Hematopoietic multipotent progenitor cell (in vitro differentiated cells): ENCODE results near the gene IPO11. TPM values are rescaled to one million over a fixed set of nuclear protein-coding genes. Genes with fewer than 3 reads are reported as not detected.

Experiments used
- DNase-seq, 3 donors: peaks; one replicate each; pipeline ENCODE4 v3.0.0-alpha.2; 2011 to 2015; ENCODE audit warnings: low read depth in 2 of 3, low spot score in 2 of 3
- total RNA-seq: library from RNA; depleted of rRNA; stranded (reverse); fragments of >200 nt; gene quantifications from one replicate; pipeline ENCODE4 v1.2.3, GENCODE V29; 2012

The IPO11 gene
- total RNA-seq, 1 donor, result 27.5 TPM

DNA sequence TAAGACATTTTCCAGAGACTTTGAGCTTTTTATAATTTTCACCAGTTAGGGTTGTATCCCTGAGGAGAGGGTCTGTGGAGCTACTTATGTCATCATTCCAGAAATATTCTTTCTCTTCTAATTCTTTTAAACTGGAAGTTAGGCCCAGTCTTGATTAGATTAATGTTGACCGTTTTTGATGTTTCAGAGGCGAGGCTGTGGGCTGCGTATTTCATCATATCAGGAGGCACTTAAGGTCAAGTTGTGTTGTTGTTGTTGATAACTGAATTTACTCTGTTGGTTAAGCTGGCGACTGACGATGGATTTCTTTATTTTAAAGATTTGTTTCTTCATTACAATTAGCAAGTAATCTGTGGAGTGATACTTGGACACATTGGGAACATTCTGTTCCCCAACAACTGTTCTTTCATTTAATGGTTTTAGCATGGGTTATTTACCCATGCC, 20.1 kb downstream of the IPO11 start:
- DNase-seq, result no peak

DNA sequence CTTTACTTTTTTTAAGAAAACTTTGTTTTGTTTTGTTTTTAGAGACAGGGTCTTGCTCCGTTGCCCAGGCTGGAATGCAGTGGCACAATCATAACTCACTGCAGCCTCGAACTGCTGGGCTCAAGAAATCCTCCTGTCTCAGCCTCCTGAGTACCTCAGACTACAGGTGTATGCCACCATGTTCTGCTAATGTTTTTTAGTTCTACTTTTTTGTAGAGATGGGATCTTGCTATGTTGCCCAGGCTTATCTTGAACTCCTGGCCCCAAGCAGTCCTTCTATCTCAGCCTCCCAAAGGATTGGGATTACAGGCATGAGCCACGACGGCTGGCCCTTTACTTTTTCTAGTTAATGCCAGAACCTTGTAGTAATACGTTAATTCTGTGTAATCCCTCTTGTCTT, 36.0 kb downstream of the IPO11 start:
- DNase-seq, result no peak

DNA sequence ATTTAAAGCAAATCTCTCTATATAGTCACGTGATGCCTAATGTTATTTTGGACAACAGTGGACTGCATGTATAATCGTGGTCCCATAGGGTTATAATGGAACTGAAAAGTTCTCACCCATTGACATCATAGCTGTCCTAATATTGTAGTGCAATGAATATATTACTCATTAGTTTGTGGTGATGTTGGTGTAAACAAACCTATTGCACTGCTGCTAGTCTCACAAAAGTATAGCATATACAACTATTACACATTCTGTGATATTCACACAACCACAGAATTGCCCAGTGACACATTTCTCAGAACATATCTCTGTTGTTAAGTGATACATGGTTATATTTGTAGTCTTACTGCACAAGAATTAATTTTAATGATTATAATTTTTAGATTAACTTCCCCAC, 37.7 kb downstream of the IPO11 start:
- no peak for DNase-seq

DNA sequence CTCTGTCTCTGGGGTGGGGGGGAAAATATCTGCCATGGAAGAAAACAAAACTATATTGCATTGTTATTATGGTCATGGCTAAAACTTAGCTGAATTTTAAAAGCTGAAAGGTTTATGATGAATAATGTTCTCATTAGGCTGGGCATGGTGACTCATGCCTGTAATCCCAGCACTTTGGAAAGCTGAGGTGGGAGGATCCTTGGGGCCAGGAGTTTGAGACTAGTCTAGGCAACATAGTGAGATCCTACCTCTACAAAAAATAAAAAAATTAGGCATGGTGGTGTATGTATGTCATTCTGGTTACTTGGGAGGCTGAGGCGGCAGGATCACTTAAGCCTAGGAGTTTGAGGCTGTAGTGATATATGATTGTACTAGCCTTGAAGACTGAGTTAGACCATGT, 44.5 kb downstream of the IPO11 start:
- DNase-seq, result no peak

DNA sequence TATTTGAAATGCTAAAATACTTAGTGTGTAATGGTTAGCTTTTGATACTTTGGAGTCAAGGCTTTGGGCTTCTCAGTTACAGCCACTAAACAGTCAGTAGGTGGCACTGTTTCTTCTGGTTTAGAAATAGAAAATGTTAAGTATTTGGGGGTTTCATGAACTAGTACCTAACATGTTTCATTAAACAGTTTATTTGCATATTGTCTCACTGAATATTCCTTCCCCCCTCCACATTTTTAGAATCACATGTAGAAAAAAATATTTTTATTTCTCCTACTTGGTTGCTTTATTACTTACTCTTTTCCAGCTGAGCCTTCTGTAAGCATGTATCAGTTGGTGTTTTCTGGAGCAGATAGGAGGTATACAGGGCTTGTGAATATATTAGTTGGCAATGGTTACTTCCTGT, 48.0 kb downstream of the IPO11 start:
- peak in 2 of 3 donors; percentile 49 to 73 for DNase-seq

DNA sequence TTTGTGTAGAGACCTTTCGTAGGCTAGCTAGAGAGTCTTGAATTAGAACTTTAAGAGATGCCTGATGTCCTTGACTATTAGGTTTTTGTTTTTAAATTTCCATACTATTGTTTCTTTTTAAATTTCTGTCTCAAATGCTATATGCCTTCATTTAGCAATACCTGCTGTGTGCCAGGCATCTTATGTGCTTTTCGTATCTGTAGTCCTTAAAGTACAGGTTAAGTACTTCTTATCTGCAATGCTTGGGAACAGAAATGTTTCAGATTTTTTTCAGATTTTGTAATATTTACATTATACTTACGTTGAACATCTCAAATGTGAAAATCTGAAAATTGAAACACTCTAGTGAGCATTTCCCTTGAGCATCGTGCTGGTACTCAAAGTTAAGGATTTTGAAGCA, 49.0 kb downstream of the IPO11 start:
- DNase-seq, result no peak

DNA sequence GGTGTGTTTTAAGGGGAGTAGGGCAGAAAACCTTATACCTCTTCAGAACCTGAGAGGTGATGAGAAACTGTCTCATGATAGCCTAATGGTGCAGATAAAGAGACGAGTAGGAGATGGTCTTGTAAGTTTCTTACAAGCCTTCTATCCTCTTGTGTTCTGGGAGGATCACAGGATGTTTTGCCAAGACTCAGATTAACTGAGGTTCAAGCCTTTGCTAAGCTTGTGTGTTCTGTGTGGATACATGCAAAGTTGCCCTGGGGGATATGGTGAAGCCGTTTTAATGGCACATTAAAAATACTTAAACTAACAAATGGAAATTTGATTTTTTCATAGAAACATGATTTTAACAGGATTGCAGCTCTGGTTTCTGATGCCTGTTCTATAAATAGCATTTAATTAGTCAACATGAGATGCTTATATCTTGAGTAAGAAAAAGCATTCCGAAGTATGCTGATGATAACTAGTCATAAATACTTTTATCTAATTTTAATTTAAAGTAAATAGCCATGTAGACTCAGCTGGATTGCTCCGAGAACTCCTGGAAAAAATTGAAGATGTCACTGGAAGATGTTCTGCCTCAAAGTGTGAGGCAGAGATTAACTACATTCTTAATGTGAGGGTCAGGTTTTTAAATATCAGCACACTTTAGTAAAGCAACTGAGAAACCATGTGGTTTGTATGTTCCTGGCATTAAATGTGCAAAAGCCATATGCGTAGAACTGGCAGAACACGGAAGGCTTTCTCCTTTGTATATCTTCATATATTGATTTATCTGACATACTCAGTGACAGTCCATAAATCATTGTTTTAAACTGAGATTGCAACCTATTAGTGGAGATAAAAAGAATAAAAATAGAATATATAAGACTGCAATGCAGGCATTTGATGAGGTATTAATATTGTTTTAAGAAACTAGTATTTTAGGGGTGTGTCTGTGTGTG, 53.7 kb downstream of the IPO11 start:
- DNase-seq, result no peak

DNA sequence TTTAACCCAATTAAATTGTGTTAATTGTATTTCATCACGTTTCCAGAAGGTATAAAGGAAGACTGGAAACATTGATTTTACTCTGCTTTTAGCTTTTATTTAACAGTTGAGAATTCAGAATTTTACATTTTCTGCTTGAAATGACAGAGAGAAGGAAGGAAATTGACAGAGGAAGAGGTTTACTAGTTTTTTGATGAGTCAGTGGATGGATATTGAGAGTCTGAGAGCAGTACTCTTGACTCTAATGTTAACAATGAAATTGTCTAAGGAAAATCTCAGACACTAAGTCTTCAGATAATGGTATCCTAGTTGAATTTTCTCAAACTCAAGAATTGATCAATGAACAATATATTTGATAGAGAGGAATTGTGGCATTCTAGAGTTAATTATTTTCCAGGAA, 60.6 kb downstream of the IPO11 start:
- DNase-seq, result no peak

DNA sequence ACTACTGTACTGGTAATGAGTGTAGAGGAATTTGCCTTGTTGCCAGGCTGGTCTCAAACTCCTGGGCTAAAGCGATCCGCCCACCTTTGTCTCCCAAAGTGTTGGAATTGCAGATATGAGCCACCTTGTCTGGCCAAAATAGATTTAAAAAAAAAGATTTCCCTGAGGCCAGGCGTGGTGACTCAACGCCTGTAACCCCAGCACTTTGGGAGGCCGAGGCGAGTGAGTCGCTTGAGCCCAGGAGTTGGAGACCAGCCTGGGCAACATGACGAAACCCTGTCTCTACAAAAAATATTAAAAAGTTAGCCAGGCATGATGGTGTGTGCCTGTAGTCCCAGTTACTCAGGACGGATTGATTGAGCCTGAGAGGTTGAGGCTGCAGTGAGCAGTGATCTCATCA, 62.5 kb downstream of the IPO11 start:
- DNase-seq, result no peak

DNA sequence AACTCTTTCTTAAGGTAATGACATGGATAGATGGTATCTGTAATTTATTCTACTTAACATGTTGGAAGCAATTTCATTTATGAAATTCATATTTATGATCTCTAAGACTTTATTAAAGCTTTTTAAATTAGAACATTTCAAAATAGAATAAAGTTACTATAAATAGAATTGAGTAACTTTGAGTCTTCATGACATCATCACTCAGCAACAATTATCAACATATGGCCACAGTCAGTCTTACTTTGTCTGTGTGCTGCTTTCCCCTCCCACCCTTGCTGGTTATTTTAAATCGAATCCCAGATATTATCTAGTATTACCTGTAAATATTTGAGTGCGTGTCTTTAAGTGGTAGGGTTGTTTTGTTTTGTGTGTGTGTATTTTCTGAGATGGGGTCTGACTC, 65.2 kb downstream of the IPO11 start:
- no peak for DNase-seq

DNA sequence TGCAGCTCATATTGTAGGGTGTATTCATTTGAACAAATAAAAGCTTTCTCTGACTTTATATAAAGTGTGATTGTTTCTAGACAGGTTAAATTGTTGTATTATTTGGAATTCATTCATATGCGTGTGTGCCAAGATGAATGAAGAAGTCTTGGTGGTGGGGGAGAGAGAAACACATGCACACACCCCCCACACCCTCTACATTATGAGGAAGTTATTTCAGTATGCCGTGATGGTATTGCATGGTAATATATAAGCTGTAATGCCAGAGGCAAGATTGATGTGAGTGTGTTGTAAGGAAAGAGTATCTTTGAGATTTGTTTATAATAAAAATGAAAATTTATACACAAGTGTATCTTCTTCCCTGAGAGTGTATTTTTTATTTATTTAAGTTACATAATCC, 71.0 kb downstream of the IPO11 start:
- DNase-seq, result no peak

DNA sequence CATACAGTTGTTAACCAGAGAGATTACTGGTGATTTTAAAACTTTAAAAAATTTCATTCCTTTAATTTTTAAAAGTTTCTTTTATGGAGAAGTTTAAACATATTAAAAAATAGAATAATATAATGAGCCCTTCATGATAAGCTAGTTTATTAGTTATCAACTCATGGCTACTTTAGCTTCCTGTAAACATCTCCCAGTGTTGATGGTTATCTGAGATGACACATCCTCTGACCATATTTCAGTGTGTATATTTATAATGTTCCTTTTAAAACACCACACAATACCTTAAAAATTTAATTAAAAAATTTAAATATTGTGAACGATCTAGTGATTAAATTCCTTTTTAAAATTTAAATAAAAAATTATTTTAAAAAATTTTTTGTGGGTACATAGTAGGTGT, 74.1 kb downstream of the IPO11 start:
- no peak for DNase-seq

DNA sequence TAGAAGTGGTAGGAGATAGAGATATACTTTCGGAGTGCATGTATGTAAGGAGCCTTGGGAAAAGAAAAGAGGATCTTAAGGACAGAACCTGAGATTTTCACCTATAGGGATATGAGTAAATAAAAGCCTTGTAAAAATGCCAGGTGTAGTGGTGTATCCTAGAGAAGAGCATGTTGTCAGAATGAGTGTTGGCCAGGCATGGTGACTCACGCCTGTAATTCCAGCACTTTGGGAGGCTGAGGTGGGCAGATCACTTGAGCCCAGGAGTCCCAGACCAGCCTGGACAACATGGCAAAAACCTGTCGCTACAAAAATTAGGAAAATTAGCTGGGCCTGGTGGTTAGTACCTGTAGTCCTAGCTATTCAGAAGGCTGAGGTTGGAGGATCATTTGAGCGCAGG, 76.0 kb downstream of the IPO11 start:
- no peak for DNase-seq

DNA sequence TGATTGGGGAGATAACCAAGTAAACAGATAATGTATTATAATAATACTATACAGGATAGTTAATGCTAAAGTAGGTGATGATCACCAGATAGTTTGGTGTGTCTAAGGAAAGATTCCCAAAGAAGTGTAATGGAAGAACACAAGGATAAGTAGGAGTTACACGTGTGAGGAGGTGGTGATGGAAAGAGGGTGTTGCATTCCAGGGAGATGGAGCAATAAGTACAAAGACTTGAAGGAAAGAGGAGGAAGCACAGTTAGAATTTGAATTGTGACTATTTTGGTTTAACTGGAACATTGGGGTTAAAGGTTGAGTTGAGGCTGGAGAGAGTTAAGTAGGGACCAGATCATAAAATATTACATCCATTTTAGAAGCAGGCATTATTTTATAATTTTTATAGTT, 76.9 kb downstream of the IPO11 start:
- DNase-seq, result no peak

DNA sequence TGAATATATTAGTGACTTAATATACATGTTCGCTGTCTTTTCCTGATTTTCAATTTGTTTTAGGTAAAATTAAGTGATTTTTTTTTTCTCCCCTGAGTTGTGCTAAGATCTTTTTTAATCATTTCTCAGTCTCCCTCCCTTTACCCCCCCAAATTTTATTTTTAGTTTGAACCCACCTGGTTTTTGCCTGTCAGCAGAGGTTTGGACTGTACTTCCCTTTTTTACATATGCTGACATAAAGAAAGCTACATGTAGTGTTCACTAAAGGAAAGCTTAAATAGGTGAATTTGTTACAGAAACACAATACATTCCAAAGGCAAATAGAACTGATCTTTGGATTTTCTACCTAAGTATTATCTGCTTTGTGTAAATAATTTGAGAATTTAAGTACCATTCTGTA, 82.2 kb downstream of the IPO11 start:
- peak in 1 of 3 donors; percentile 48 for DNase-seq

DNA sequence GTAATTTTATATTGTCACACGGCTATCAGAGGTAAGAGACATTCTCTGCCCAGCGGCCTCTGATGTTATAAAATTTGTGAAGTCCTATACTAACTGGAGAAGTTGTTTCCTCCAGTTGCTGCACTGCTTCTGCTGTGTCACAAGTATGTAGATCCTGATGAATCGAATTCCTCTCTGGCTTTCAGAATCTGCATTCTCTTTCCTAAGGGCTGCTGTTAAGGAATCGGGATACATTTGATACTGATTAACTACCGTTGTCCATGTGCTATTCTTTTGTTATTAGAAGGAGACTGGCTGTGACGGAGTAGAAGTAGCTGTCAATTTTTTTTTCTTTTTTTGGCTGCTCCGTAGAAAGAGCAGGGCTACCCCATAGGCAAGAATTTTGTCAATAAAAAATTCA, 84.3 kb downstream of the IPO11 start:
- no peak for DNase-seq

DNA sequence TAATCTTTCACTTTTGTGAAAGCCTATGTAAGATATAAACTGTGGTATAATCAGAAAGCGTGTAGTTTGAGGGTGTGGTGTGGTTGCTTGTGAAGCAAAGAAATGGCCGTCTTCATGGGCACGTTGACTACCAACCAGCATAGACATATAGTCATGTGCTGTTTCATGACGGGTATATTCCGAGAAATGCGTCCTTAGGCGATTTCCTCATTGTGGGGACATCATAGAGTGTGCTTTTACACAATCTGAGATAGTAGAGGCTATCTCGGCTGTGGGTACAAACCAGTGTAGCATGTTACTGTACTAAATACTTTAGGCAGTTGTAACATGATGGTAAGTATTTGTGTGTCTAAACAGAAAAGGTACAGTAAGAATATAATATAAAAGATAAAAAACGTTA, 86.4 kb downstream of the IPO11 start:
- DNase-seq, result no peak

DNA sequence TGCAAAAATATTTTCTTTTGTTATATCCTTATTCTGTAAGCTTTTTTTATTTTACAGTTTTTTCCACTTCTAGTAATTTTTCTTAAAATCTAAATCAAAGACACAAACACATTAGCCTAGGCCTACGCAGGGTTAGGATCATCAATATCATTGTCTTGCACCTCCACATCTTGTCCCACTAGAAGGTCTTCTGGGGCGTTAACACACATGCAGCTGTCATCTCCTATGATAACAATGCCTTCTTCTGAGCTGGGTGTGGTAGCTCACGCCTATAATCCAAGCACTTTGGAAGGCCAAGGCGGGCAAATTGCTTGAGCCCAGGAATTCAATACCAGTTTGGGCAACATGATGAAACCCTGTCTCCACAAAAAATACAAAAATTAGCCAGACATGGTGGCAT, 87.2 kb downstream of the IPO11 start:
- no peak for DNase-seq

DNA sequence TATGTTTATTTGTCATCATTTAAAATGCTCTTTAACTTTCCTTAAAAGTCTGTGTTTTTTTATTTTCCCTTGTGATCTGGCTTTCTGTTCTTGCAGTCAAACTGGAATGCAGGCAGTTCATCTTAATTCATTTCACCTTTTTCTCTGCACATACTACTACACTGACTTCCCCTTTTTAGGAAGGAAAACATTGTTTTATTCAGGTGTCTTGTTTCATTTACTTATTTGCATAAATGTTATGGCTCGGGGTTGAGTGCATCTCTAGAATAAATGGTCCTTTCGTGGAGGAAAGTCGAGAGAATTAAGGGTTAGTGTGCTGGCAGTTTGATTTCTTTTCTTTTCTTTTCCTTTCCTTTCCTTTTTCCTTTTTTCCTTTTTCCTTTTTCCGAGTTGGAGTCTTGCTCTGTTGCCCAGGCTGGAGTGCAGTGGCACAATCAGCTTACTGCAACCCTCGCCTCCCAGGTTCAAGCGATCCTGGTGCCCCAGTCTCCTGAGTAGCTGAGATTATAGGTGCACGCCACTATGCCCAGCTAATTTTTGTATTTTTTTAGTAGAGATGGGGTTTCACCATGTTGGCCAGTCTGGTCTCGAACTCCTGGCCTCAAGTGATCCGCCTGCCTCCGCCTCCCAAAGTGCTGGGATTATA, 90.0 kb downstream of the IPO11 start:
- DNase-seq, result no peak

DNA sequence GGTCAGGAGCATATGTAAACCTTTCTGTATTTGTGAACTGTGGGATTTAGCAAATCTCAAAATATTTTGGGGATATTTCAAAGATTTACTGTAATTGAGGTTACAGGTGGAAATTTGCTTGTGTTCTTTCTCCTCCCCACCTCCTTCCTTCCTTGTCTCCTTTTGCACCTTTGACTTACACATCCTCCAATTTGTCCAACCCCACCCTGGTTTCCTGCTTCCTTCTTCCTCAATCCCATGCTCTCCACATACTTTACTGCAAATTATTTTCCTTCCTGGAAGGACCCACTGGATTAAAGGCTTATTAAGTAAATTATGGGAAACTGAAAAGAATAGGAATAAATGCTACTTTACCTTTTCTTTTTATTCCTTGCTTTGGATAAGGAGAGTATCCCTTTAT, 91.6 kb downstream of the IPO11 start:
- no peak for DNase-seq

DNA sequence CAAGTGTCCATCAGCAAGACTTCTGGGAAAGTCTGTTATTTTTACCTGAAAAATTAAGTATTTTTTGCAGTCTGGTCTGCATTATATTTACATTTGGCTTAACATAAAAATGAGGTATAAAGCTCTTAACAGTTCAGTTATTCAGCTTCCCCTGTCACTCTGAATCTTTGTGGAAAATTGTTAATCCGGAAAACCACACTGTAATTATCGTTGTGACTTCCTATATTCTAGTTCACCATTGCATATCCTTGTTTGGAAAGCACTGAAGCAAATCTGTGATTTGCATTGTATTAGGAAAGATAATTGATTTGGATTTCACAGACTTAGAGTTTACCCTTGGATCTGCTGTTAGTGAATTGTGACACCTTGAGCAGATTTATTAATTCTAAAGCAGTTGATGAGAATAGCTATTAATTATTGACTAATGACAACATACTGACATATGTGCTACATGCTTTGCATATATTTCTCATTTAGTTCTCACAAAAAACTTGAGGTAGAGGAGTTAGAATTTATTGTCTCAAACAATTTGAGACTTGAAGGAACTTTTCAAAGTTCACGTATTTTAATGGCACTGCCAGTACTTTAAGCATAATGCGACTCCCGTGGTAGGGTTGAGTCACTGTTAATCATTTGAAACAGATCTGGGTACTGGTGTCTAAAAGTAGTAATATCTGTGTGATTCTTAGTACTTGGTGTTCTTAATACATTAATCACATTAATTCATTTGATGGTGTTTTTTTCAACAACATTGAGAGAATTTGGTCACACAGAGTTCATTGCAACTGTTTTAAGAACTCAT, 94.3 kb downstream of the IPO11 start:
- DNase-seq, result no peak
